SU-DHL-6 (cell line): ENCODE data around the gene SYT13.

Experiments used
- H2AFZ ChIP-seq: fragments of 200-600 bp; sonication (generic); 2 replicates; pipeline ENCODE4 v1.6.1; 2014; ENCODE audit warnings: low read depth, mild to moderate bottlenecking, moderate library complexity, mixed read lengths, antibody characterized with exemption, low read length; ENCODE audit not compliant: severe bottlenecking
- H3F3A ChIP-seq: fragments of 200-600 bp; shearing (Covaris generic); 2 replicates; pipeline ENCODE4 v1.6.0; 2016; ENCODE audit warnings: antibody characterized with exemption, mild to moderate bottlenecking; ENCODE audit not compliant: insufficient read depth
- H3K27ac ChIP-seq: fragments of 200-600 bp; sonication (generic); 2 replicates; pipeline ENCODE4 v1.5.1; 2016; ENCODE audit warnings: low read depth, mild to moderate bottlenecking, low read length, moderate library complexity, mixed read lengths
- H3K27me3 ChIP-seq: fragments of 200-600 bp; sonication (generic), shearing (Covaris generic); 2 replicates; pipeline ENCODE4 v1.6.0; 2014; ENCODE audit warnings: mild to moderate bottlenecking, low read length
- H3K36me3 ChIP-seq: fragments of 200-600 bp; sonication (generic); 2 replicates; pipeline ENCODE4 v1.6.1; 2014; ENCODE audit warnings: mild to moderate bottlenecking, low read length, mixed read lengths
- H3K4me2 ChIP-seq: fragments of 300-600, 200-600 bp; shearing (Covaris generic), sonication (generic); 2 replicates; pipeline ENCODE4 v1.6.0; 2014; ENCODE audit warnings: low read length, low read depth, mild to moderate bottlenecking; ENCODE audit not compliant: poor library complexity, severe bottlenecking
- H3K4me3 ChIP-seq: fragments of 200-600 bp; sonication (generic); 2 replicates; pipeline ENCODE4 v1.5.1; 2014; ENCODE audit warnings: antibody characterized with exemption, low read length, mild to moderate bottlenecking, mixed read lengths; ENCODE audit not compliant: insufficient read depth, poor library complexity, severe bottlenecking
- H3K79me2 ChIP-seq: fragments of 200-600 bp; sonication (generic); 2 replicates; pipeline ENCODE4 v1.6.1; 2014; ENCODE audit warnings: mild to moderate bottlenecking, low read length, moderate library complexity; ENCODE audit not compliant: insufficient read depth
- H3K9ac ChIP-seq: fragments of 200-600 bp; sonication (generic); 2 replicates; pipeline ENCODE4 v1.7.0; 2014; ENCODE audit warnings: mild to moderate bottlenecking, low read length
- H3K9me2 ChIP-seq: fragments of 200-600 bp; sonication (generic); replicated peaks from 2 replicates; pipeline ENCODE4 v1.6.1; 2014; ENCODE audit warnings: low read length; ENCODE audit not compliant: insufficient read depth
- H3K9me3 ChIP-seq: fragments of 200-600 bp; sonication (generic); 2 replicates; pipeline ENCODE4 v1.6.1; 2014; ENCODE audit warnings: low read length, mixed read lengths; ENCODE audit not compliant: insufficient read depth
- H4K20me1 ChIP-seq: fragments of 200-600 bp; sonication (generic); 2 replicates; pipeline ENCODE4 v1.6.1; 2014; ENCODE audit warnings: low read depth, mild to moderate bottlenecking, antibody characterized with exemption, low read length, moderate library complexity, mixed read lengths
- EZH2phosphoT487 ChIP-seq: fragments of 200-600 bp; sonication (generic), shearing (Covaris generic); conservative IDR thresholded peaks from 2 replicates; pipeline ENCODE4 v1.6.1; 2018; ENCODE audit warnings: mild to moderate bottlenecking, antibody characterized with exemption, low read length, moderate library complexity, mixed read lengths
- TF ChIP-seq, protein P1 (sequence below): fragments of 200-600 bp; sonication (generic); IDR thresholded peaks from one replicate; pipeline ENCODE4 v1.5.1; 2017; ENCODE audit warnings: antibody characterized with exemption, mild to moderate bottlenecking, low read length, moderate library complexity; ENCODE audit not compliant: insufficient read depth, poor library complexity, severe bottlenecking

The SYT13 gene

DNA sequence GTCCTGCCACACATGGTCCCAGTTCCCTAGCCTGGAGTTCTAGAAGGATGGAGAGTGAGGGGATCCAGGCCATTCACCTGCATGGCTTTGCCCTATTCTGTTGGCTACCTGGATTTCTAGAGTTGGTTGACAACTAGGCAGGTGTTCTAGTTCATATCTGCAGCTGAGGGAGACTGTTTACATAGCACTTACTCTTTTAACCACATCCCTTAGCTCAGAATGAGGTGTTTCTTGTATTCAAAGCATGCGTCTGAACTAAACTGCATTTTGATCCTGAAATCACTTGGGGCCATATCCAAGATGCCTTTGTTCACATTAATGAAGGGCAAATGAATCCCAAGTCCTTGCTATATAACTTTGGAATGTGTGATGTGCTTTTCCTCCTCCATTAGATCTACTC is 60.9 kb downstream of the SYT13 start:
- Histone ChIP-seq H3K9me2 (no peaks in the 10 kb centered on the region), H3K36me3 (no peaks in the 10 kb centered on the region), H3K4me3 (no peak overlapping the region), H3K9me3 (no peaks in the 10 kb centered on the region), H3K9ac (no peak overlapping the region), H4K20me1 (no peaks in the 10 kb centered on the region), H3K27me3 (no peaks in the 10 kb centered on the region), H3K4me2 (no peak overlapping the region), H3K79me2 (no peaks in the 10 kb centered on the region), H2AFZ (no peak overlapping the region), H3K27ac (no peak overlapping the region), H3F3A (no peaks in the 10 kb centered on the region)
- TF ChIP-seq, protein P1, sequence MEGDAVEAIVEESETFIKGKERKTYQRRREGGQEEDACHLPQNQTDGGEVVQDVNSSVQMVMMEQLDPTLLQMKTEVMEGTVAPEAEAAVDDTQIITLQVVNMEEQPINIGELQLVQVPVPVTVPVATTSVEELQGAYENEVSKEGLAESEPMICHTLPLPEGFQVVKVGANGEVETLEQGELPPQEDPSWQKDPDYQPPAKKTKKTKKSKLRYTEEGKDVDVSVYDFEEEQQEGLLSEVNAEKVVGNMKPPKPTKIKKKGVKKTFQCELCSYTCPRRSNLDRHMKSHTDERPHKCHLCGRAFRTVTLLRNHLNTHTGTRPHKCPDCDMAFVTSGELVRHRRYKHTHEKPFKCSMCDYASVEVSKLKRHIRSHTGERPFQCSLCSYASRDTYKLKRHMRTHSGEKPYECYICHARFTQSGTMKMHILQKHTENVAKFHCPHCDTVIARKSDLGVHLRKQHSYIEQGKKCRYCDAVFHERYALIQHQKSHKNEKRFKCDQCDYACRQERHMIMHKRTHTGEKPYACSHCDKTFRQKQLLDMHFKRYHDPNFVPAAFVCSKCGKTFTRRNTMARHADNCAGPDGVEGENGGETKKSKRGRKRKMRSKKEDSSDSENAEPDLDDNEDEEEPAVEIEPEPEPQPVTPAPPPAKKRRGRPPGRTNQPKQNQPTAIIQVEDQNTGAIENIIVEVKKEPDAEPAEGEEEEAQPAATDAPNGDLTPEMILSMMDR = no peak
- no peak for TF ChIP-seq EZH2phosphoT487

DNA sequence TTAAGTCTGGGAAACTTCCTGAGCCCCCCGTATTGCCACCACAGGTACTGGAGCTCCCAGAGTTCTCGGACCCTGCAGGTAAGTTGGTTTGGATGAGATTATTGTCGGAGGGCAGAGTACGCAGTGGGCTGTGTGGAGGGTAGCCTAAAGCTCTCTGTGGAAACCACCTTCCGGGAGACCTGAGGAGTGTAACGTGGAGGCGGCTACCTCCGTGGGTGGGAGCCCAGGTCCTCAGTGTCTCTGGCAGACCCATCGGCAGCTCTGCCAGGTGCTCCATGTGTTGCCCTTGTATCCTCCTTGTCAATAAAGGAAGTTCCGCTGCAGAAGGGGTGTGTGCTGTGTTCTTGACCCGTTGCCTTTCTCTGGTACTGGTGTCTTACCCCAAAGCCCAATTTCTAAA is 61.4 kb downstream of the SYT13 start:
- H3K27me3 ChIP-seq = no peaks in the 10 kb centered on the region
- TF ChIP-seq, protein P1 = no peak
- TF ChIP-seq EZH2phosphoT487 = no peak

DNA sequence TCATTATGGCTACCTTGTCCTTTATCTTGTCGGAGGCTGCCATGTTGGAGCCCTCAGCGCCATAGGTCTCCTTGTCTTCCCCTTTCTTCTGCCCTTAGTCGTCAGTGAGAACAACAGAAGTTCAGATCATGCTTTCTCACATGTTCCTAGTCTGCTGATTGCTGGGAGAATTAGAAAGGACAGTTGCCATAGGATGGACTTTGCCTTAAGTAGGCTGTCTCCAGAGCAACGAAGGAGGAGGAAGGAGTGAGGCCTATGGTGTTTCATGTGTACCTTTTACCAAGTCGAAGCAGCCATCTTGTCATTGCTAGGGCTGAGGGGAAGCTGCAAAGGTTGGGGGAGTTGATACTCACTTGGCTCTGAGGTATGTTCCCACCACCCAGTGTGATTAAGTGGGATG is 62.6 kb downstream of the SYT13 start:
- H3F3A ChIP-seq = no peaks in the 10 kb centered on the region
- no peaks in the 10 kb centered on the region for H3K27me3 ChIP-seq
- H4K20me1 ChIP-seq = no peaks in the 10 kb centered on the region
- H3K9ac ChIP-seq = no peak overlapping the region
- no peaks in the 10 kb centered on the region for H3K9me3 ChIP-seq
- no peak overlapping the region for H2AFZ ChIP-seq
- no peaks in the 10 kb centered on the region for H3K36me3 ChIP-seq
- no peaks in the 10 kb centered on the region for H3K9me2 ChIP-seq
- no peak overlapping the region for H3K4me3 ChIP-seq
- H3K4me2 ChIP-seq = no peak overlapping the region
- TF ChIP-seq, protein P1 = no peak
- TF ChIP-seq EZH2phosphoT487 = no peak
- H3K79me2 ChIP-seq = no peaks in the 10 kb centered on the region
- no peak overlapping the region for H3K27ac ChIP-seq

More for the DNA sequence above, 61.4 kb downstream of the SYT13 start:
- Histone ChIP-seq H3K9me3 (no peaks in the 10 kb centered on the region), H3K9me2 (no peaks in the 10 kb centered on the region), H3K79me2 (no peaks in the 10 kb centered on the region), H2AFZ (no peak overlapping the region), H3K4me3 (no peak overlapping the region), H3K9ac (no peak overlapping the region), H3F3A (no peaks in the 10 kb centered on the region), H4K20me1 (no peaks in the 10 kb centered on the region), H3K27ac (no peak overlapping the region), H3K4me2 (no peak overlapping the region), H3K36me3 (no peaks in the 10 kb centered on the region)

DNA sequence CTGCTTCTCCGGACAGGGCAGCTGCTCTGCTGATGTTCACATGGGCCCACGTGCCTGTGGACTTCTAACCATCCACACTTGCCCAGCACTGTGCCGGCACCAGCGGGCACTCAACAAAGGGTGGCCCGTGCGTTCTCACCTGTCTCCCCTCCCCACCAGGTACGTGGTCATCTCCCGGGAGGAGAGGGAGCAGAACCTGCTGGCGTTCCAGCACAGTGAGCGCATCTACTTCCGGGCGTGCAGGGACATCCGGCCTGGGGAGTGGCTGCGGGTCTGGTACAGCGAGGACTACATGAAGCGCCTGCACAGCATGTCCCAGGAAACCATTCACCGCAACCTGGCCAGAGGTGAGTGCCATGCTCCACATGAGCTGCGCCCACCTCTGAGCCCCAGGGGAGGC is 66.7 kb downstream of the SYT13 start:
- no peak overlapping the region for H3K4me2 ChIP-seq
- H3K27me3 ChIP-seq = no peaks in the 10 kb centered on the region
- H3K9me2 ChIP-seq = no peaks in the 10 kb centered on the region
- no peaks in the 10 kb centered on the region for H3F3A ChIP-seq
- no peaks in the 10 kb centered on the region for H3K9me3 ChIP-seq
- TF ChIP-seq, protein P1 = no peak
- TF ChIP-seq EZH2phosphoT487 = no peak
- no peaks in the 10 kb centered on the region for H3K79me2 ChIP-seq
- H4K20me1 ChIP-seq = no peaks in the 10 kb centered on the region
- no peak overlapping the region for H3K4me3 ChIP-seq
- H3K27ac ChIP-seq = no peak overlapping the region
- no peak overlapping the region for H3K9ac ChIP-seq
- no peak overlapping the region for H2AFZ ChIP-seq
- H3K36me3 ChIP-seq = no peaks in the 10 kb centered on the region
